Osteoblast (primary cell): Measurements from ENCODE around the gene OR2T35. TPM values are rescaled to one million over a fixed set of nuclear protein-coding genes. Genes with fewer than 3 reads are reported as not detected.

Source experiments
- DNase-seq: peaks from one replicate; pipeline ENCODE4 v3.0.0; 2011; ENCODE audit warnings: low spot score, mixed read lengths; ENCODE audit not compliant: insufficient read length; ENCODE audit errors: missing footprints
- H2AFZ ChIP-seq: 2 replicates; pipeline ENCODE4 v1.6.0; 2011; ENCODE audit warnings: mild to moderate bottlenecking, low read length
- H3K27ac ChIP-seq: 2 replicates; pipeline ENCODE4 v1.5.1; 2011; ENCODE audit warnings: mild to moderate bottlenecking, low read depth, low read length, moderate library complexity
- H3K27me3 ChIP-seq: 2 replicates; pipeline ENCODE4 v1.6.0; 2012; ENCODE audit warnings: mild to moderate bottlenecking, control low read depth, inconsistent platforms, low read length, moderate library complexity; ENCODE audit not compliant: insufficient read depth
- H3K36me3 ChIP-seq: 2 replicates; pipeline ENCODE4 v1.5.1; 2011; ENCODE audit warnings: mild to moderate bottlenecking, low read length, control low read depth, moderate library complexity; ENCODE audit not compliant: insufficient read depth
- H3K4me1 ChIP-seq: 2 replicates; pipeline ENCODE4 v1.5.1; 2011; ENCODE audit warnings: mild to moderate bottlenecking, low read length, control low read depth, moderate library complexity; ENCODE audit not compliant: insufficient read depth
- H3K4me2 ChIP-seq: 2 replicates; pipeline ENCODE4 v1.6.0; 2011; ENCODE audit warnings: mild to moderate bottlenecking, low read length; ENCODE audit not compliant: insufficient read depth
- H3K4me3 ChIP-seq: fragments of 200-600 bp; sonication (generic); 3 replicates; pipeline ENCODE4 v1.5.1; 2012; ENCODE audit warnings: mild to moderate bottlenecking, low read length, inconsistent platforms; ENCODE audit not compliant: insufficient read depth
- H3K79me2 ChIP-seq: 2 replicates; pipeline ENCODE4 v1.6.0; 2012; ENCODE audit warnings: mild to moderate bottlenecking, low read length, control low read depth, inconsistent platforms; ENCODE audit not compliant: insufficient read depth
- H3K9me3 ChIP-seq: 2 replicates; pipeline ENCODE4 v1.5.1; 2011; ENCODE audit warnings: low read depth, low read length, control low read depth
- H4K20me1 ChIP-seq: 2 replicates; pipeline ENCODE4 v1.6.0; 2012; ENCODE audit warnings: mild to moderate bottlenecking, low read length, control low read depth; ENCODE audit not compliant: insufficient read depth
- CTCF ChIP-seq: IDR thresholded peaks from 2 replicates; pipeline ENCODE4 v1.5.1; 2011; ENCODE audit warnings: mild to moderate bottlenecking, low read depth, low read length, moderate library complexity; ENCODE audit errors: extremely low read depth
- small RNA-seq: library from RNA; depleted of rRNA; stranded (forward); fragments of <200 nt; gene quantifications from one replicate; pipeline ENCODE3, GENCODE V24; 2012
- total RNA-seq: library from RNA; depleted of rRNA; stranded (reverse); fragments of >200 nt; gene quantifications from 2 replicates; pipeline ENCODE4 v1.2.3, GENCODE V29; 2012

OR2T35 gene
- total RNA-seq, 1 donor = not detected

GRCh38 chr1:248590055-248590454 lies 55.0 kb downstream of the OR2T35 start:
- H3K9me3 ChIP-seq = no peaks in the 10 kb centered on the region
- H3K27me3 ChIP-seq = no peaks in the 10 kb centered on the region
- no peak overlapping the region for H3K4me2 ChIP-seq
- no peak overlapping the region for H3K27ac ChIP-seq
- no peaks in the 10 kb centered on the region for H3K36me3 ChIP-seq
- TF ChIP-seq CTCF = no peak
- no peak overlapping the region for H3K4me3 ChIP-seq
- H3K79me2 ChIP-seq = no peaks in the 10 kb centered on the region
- H2AFZ ChIP-seq = no peak overlapping the region
- no peak for DNase-seq
- no peaks in the 10 kb centered on the region for H4K20me1 ChIP-seq
- H3K4me1 ChIP-seq = no peaks in the 10 kb centered on the region

GRCh38 chr1:248589334-248589733 lies 55.7 kb downstream of the OR2T35 start:
- DNase-seq = peak; percentile 13
- Histone ChIP-seq H4K20me1 (no peaks in the 10 kb centered on the region), H3K4me1 (no peaks in the 10 kb centered on the region), H3K79me2 (no peaks in the 10 kb centered on the region), H3K27me3 (no peaks in the 10 kb centered on the region), H3K4me2 (no peak overlapping the region), H3K36me3 (no peaks in the 10 kb centered on the region), H3K4me3 (no peak overlapping the region), H3K27ac (no peak overlapping the region), H2AFZ (no peak overlapping the region), H3K9me3 (no peaks in the 10 kb centered on the region)
- no peak for TF ChIP-seq CTCF

Small RNA genes lying within 50 kb of the gene (small RNA-seq; reads per million reads assigned to genes)
- gene RF00019 = not detected

Other genes with a start within 250 kb of the OR2T35 start
- gene OR2T1, start 242.2 kb downstream of the OR2T35 start, total RNA-seq = not detected in 2 replicates
- gene OR2T2, start 199.6 kb downstream of the OR2T35 start, total RNA-seq = not detected in 2 replicates
- gene OR2T3, start 171.9 kb downstream of the OR2T35 start, total RNA-seq = not detected in 2 replicates
- gene OR2T5, start 156.7 kb downstream of the OR2T35 start, total RNA-seq = not detected in 2 replicates
- not detected in 2 replicates for gene OR2G6, start 137.2 kb downstream of the OR2T35 start, total RNA-seq
- not detected in 2 replicates for gene OR2T29, start 82.5 kb downstream of the OR2T35 start, total RNA-seq
- gene OR2T34, start 70.5 kb downstream of the OR2T35 start, total RNA-seq = not detected in 2 replicates
- not detected in 2 replicates for gene OR2T10, start 47.6 kb downstream of the OR2T35 start, total RNA-seq
- not detected in 2 replicates for gene OR2T11, start 10.2 kb downstream of the OR2T35 start, total RNA-seq
- gene OR2T27, start 10.2 kb upstream of the OR2T35 start, total RNA-seq = not detected in 2 replicates
- gene OR14I1, start 57.5 kb upstream of the OR2T35 start, total RNA-seq = not detected in 2 replicates
- not detected in 2 replicates for gene LYPD8, start 110.5 kb upstream of the OR2T35 start, total RNA-seq
- gene SH3BP5L, start 180.6 kb upstream of the OR2T35 start, total RNA-seq = 23.6 and 25.3 TPM in 2 replicates
- gene ZNF672, start 192.9 kb upstream of the OR2T35 start, total RNA-seq = 15.2 and 15.3 TPM in 2 replicates
- 9.1 and 12.3 TPM in 2 replicates for gene ZNF692, start 213.8 kb upstream of the OR2T35 start, total RNA-seq